ENCODE data around the gene SNX24.

DNA sequence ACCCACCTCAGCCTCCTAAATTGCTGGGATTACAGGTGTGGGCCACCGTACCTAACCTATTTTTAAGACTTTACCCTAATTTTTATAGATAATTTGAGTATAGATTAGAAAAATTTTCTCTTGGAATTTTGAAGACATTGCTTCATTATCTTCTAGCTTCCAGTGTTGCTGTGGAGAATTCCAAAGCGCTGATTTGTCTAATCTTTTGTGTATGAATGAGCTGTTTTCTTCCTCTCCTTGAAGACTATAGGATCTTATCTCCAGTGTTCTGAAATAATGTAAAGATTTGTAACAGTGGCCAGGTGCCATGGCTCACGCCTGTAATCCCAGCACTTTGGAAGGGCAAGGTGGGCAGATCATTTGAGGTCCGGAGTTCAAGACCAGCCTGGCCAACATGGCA, 5.7 kb upstream of the SNX24 start:
- TF ChIP-seq YY1 (IDR thresholded peaks at IDR 0.05; ENCODE audit: insufficient read depth, insufficient read length) (no peak), ZNF274 (IDR thresholded peaks at IDR 0.05; ENCODE audit: low read depth, low read length) (no peak)

All from NT2/D1 (cell line).